RPMI8226 (cell line): ENCODE data around the gene AHCY.
"Not testable (repeated sequence)": the region's sequence is repeated elsewhere in the genome, so short reads cannot be mapped to it uniquely, and the experiment has no call there.

Experiments
- DNase-seq: peaks from one replicate; pipeline ENCODE4 v3.0.0-alpha.2; 2015

AHCY gene

DNA sequence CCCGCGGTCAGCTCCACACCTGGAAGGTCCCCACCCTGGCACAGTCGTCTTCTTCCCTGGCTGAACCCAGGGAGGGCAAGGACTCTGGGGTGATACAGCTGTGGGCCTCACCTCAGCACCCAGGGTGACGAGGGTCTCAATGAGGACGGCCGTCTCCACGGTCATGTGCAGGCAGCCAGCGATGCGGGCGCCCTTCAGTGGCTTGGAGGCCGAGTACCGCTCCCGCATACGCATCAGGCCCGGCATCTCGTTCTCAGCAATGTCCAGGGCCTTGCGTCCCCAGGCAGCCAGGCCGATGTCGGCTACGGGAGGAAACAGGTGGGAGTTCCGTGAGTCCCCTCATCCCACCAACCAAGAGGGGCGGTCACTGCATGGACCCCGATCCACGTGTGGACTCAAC lies 7.9 kb downstream of the AHCY start:
- no peak for DNase-seq

DNA sequence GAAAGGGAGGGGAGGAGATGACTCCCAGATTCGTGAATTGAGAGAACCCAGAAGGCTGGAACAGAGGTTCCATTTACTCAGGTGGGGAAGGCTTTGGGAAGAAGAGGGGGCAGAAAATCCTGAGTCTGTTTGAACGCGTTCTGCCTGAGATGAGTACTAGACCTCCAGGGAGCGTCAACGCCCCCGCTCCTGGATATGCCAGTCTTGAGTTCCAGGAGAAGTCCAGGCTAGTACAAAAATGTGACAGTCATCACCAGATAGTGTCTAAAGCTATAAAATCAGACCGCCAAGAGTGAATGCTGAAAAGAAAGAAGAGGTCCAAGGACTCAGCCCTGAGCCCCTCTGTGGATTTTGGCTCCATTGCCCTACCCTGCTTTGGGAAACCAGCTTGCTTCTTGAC lies 8.6 kb downstream of the AHCY start:
- DNase-seq: no peak

DNA sequence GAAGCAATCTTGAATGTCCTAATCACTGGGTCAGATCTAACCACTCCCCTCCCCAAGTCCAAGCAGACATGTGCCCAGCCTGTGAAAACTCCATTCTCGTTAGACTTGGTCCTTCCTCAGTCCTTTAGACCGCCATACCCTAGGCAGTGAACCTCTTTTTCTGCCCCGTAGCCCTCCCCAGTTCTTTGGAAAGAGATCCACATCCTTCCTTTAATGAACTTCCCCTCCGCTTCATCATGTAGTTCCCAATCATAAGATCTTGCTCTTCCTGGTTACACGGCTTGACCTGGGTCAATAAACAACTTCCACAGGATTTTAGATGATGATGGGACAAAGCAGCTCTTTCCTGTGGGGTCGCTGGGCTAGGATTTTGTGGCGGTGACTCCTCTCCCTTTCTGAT lies 9.6 kb downstream of the AHCY start:
- DNase-seq: no peak

DNA sequence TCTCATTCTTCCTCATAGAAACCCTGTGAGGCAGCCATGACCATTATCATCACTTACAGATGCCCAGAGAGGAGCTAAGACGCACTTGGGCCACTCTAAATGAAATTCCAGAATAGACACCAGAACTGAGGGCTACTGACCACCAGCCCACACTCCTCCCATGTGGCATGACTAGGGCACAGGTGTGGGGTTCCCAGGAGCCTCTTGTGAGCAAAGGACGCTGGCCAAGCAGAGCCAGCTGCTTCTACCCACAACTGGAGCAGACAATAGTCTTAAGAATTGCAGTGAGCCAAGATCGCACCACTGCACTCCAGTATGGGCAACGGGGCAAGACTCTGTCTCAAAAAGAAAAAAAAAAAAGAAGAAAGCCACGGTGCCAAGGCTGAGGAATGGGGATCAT lies 10.0 kb downstream of the AHCY start:
- no peak for DNase-seq

DNA sequence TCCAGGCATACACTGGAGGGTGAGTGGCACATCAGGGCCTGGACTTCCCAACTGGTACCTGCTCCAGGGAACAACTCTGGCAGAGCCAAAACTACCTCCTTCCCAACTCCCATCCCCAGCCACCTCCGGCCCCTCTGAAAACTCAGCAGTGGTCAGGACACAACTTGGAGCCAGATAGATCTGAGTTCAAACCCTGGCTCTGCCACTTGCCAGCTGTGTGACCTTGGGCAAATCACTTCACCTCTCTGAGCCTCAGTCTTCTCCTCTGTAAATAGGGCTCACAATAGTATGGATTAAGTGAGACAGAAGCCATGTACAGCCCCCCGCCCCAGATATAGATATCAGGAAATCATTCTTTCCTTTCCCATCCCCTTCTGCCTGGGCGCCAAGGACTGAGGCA lies 10.7 kb downstream of the AHCY start:
- no peak for DNase-seq

DNA sequence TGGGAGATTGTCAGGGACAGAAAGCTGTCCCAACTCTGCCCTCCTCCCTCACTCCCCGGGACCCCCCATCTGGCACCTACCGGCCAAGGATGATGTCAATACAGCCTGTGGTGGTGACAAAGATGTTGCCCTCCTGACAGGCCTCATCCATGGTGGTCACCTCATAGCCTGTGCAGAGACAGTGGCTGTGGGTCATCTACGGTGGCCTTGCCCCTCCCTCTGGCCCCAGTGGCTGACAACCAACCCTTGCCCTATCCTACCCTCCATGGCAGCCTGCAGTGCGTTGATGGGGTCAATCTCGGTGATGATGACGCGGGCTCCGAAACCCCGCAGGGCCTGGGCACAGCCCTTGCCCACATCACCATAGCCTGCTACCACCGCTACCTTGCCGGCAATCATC lies 12.7 kb downstream of the AHCY start:
- no peak for DNase-seq

DNA sequence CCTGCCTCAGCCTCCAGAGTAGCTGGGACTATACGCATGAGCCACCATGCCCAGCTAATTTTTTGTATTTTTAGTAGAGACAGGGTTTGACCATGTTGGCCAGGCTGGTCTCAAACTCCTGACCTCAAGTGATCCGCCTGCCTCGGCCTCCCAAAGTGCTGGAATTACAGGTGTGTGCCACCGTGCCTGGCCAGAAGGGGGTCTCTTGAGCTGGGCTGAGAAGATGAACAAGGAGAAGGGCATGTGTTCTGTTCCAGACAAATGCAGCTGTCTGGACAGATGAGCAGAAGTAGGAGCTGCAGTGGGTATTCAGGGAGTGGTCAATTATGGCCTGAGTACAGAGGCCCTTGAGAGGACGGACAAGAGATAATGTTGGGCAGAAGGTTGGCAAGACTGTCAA lies 15.7 kb downstream of the AHCY start:
- DNase-seq: not testable (repeated sequence)

DNA sequence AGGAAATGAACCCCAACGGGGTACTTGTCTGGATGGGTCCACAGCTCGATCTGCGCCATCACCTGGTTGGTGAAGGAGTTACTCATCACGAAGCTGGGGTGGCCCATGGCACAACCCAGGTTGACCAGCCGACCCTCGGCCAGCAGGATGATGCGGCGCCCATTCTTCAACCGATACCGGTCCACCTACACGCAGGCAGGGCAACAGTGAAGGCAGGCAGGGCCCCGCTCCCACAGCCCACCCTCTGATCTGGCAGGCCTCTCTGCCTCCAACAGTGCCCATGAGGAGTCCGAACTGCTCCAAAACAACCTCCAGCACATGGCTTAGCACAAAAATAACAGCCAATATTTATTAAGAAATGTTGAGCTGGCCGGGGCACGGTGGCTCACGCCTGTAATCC lies 17.7 kb downstream of the AHCY start:
- no peak for DNase-seq

DNA sequence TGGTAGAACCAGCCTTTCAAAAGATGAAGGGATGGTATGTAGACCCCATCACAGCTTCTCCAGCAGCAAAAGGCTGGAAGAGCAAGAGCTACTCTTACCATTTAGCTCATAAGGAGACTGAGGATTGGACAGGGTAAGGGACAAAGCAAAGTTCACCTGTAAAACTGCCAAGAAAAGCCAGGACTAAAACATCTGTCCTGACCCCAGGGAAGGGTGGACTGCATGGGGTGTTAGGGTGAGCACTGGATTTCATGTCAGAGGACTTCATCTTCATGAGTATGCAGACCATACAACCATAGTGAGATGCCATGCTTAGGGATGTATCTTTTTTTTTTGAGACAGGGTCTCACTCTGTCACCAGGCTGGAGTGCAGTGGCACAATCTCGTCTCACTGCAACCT lies 19.3 kb downstream of the AHCY start:
- DNase-seq: no peak

DNA sequence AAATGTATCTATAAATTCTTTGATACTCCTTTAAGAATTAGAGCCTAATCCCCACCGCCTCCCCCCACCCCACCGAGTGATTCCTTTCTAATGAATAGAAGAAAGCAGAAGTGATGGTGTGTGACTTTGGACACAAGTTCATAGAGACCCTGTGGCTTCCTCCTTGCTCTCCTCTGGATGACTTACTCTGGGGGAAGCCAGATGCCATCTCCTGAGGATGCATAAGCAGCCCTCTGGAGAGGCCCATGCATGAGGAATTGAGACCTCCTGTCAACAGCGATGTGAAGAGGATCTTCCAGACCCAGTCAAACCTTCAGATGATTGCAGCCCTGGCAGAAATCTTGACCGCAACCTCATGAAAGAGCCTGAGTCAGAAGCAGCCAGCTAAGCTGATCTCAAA lies 21.1 kb downstream of the AHCY start:
- no peak for DNase-seq

DNA sequence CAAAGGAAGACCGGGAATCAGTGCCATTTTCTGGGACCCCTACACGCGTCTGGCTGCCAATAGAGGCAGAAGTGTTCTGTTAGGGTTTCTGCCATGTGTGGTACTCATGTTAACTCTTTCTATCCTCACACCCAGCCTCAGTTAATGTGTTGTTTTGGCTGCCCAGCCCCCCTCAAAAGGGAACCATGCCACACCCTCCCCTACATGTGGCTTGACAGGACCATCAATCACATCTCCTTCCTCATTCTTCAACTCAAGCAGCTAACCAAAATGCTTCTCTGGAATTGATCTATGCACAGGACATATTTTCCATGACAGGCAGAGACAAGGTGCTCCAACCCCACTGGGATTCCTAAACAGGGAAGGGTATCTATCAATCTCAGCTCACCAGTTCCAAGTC lies 22.0 kb downstream of the AHCY start:
- DNase-seq: no peak

DNA sequence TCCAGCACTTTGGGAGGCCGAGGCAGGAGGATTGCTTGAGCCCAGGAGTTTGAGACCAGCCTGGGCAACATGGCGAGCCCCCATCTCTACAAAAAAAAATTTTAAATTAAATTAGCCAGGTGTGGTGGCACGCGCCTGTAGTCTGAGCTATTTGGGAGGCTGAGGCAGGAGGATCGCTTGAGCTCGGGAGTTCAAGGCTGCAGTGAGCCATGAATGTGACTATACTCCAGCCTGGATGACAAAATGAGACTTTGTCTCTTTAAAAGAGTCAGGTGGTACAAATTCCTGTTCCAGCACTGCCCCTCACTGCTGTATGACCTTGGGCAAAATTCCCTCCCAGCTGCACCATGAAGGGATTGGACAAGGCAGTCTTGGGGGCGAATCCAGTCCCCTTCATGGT lies 28.5 kb downstream of the AHCY start:
- no peak for DNase-seq

DNA sequence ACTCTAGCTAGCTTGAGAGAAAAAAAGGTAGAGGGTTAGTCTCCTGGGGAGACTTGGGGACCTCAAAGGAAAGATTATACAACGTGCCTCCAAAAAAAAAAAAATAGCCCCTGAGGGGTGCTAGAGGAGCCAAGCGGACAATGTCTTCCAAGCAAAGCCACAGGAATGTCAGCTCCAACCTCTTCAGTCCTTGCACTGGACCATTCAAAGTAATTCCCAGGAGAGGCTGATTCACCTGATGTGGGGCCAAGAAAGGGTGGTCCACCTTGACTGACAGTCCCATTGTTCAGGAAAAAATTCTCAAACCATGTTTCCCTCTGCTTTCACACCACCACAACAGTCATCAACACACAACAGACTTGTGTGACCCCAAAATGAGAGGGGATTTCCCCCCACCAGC lies 31.2 kb downstream of the AHCY start:
- DNase-seq: no peak

DNA sequence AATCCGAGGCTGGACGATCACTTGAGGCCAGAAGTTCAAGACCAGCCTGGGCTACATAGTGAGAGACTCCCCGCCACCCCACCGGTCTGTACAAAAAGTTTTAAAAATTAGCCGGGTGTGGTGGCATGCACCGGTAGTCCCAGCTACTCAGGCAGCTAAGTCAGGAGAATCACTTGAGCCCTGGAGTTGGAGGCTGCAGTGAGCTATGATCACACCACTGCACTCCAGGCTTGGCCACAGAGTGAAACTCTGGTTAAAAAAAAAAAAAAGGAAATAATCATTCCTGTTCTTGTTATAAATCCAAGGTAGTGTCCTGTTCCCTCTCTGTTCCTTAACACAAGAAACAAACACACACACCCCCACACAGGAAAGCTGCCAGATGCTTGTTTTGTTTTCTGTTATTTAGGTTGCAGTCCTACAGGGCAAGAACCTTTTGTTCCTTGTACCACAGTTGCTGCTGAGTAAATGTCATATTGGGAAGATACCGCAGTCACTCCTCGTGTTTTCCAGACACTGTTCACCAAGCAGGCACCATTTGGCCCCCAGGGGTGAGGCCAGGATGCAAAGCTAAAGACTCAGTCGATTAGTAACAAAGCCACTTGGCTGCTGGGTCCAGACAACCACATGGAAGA lies 33.0 kb downstream of the AHCY start:
- no peak for DNase-seq

DNA sequence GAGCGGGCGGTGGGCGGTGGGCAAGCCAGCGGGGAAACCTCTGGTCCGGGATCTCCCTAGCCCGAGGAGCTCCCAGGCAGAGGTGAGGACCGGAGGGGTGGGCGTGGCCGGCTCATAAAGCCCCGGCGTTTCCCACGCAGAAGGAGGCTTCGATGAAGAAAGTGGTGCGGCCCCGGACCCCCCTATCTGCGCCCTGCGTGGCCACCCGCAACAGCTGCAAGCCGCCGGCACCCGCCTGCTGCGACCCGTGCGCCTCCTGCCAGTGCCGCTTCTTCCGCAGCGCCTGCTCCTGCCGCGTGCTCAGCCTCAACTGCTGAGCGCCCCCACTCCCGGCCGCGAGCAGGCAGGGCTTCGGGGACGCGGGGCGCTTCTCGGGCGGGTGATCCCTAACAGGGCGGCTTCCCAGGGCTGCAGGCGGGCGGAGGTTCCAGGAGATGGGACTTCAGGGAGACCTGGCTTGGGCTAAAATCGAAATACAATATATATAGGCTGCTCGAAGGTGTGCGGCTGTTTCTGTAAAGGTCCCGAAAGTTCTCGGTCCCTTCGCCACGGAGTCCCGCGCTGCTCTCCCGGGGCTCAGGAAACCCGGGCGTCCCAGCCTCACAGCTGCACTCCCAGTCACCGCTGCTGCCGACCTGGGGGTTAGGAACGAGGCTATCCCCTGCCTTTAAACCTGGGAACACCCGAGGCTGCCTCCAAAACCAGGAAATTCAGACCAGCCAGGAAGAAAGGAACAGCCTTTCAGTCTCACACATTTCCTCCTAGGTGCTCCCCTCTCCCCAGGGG lies 34.1 kb downstream of the AHCY start:
- no peak for DNase-seq

DNA sequence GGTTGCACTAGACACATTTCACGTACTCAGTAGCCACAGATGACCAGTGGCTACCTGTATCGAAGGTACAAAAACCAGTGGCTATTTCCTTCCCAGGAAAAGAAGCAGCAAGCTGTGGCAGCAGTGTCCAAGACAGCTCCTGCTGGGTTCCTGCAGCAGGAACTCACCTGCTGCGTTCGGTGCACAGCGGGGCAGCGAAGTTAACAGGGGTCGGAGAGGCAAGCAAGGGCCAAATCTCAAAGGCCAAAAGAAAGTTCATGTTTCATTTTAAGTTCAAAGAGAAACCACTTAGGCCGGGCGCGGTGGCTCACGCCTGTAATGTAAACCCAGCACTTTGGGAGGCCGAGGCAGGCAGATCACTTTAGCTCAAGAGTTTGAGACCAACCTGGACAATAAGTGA lies 35.0 kb downstream of the AHCY start:
- no peak for DNase-seq

DNA sequence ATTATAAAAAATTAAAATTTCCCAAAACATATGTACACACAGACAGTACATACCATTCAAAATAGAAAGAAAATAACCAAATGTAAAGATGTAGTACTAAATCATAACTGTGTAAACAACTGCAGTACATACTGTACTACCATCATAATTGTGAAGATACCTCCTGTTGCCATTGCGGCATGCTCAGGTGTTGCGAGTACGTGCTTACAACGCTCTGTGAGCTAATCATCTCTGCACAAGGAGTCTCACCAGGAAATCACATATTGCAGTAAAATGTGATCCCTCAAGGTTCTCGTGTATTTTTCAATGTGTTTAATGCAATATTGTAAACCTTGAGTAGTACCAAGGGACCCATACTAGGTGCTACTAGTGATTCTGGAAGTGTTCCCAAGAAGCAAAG lies 39.0 kb downstream of the AHCY start:
- DNase-seq: no peak

DNA sequence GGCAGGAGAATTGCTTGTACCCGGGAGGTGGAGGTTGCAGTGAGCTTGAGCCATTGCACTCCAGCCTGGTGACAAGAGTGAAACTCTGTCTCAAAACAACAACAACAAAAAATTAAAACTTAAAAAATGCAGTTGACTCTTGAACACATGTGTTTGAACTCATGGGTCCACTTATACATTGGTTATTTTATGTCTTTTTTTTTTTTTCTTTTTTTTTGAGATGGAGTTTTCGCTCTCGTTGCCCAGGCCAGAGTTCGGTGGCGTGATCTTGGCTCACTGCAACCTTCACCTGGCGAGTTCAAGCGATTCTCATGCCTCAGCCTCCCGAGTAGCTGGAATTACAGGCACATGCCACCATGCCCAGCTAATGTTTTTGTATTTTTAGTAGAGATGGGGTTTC lies 39.7 kb downstream of the AHCY start:
- DNase-seq: not testable (repeated sequence)

DNA sequence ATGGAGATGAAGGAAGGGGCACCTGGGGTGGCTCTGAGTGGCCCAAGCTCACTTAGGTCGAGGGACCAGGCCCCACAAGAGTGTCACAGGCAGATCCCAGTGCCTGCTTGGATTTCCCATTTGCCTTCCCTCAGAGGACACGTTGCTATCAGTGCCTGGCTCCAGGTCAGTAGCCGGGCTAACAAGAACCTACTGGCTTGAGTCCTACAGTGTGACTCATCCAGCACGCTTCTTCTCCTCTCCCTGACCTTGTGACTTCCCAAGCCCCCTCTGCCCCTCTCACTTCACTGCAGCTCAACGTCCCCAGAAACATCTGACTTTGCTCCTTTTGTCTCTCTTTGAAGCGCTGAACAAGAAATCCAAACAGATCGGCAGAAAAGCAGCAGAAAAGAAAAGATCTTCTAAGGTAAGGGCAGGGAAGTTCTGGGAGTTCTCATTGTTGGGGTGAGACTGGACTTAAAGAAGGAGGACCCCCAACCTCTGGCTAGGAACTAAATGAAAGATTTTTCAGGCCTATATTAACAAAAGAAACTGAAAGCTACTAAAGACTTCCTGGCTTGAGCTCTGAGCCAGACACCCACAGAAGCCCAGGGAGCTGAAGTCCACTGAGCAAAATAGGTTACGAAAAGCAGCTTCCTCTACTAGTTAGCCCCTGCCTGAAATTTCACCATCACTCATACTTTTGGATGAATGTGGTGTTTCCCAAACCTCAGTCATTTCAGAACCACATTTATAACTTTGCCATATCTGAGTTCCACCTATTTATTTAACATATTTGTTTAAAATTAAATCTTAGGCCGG lies 40.5 kb downstream of the AHCY start:
- DNase-seq: no peak

DNA sequence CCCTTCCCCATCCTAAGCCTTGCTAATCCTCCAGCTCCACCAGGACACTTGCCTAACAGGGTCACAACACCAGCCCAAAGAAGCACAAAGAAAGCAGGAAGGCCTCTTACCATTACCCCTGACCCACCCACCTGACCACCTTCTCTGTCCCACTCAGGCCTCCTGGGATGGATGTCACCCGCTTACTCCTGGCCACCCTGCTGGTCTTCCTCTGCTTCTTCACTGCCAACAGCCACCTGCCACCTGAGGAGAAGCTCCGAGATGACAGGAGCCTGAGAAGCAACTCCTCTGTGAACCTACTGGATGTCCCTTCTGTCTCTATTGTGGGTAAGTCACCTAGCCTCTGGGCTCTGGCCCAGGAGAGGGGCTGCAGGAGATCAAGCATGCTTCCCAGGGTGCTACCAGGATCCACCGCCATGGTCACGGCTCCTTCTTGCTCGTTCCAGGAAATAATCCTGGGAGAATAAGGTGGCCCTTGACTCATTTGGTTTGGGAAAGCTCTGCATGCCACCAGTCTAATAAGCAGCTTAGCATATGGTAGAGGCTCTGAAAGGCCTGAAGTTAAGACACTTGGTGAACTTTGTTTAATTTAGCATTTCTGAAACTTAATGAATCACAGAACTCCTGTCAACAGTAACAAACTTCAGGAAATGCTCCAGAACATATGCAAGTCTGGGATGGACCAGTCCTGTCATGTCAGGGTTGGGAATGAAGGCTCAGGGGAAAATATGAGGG lies 42.8 kb downstream of the AHCY start:
- no peak for DNase-seq

DNA sequence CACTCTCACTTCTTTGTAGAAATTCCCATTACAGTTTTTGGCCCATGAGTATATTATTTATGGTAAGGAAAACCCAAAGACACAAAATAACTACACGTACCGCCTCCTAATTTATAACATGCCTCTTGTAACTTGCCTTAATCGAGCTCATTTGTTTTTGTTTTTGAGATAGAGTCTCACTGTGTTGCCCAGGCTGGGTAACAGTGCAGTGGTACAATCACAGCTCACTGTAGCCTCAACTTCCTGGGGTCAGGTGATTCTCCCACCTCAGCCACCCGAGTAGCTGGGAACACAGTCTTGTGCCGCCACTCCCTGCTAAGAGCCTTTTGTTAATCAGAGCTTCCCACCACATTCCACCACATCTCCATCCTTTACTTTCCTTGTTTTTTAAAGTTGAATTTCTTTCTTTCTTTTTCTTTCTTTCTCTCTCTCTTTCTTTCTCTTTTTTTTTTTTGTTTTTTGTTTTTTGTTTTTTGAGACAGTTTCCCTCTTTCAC lies 46.5 kb downstream of the AHCY start:
- no peak for DNase-seq

DNA sequence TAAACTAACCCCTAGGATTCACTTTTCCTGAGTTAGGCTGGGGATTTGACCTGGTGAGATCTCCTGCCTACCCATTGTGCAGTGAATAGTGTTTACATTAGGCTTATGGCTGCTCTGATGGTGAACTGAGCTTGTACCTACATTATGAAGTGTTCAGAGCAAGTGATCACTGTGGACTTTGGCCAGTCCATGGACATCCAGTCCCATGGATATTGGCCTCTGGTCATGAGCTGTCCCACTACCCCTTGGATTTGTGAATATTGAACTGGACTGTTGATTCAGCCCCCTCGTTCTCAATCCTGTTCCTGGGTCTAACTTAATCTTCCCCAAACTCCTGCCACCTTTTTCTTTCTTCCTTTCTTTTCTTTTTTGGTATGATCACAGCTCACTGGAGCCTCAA lies 48.2 kb downstream of the AHCY start:
- DNase-seq: no peak

DNA sequence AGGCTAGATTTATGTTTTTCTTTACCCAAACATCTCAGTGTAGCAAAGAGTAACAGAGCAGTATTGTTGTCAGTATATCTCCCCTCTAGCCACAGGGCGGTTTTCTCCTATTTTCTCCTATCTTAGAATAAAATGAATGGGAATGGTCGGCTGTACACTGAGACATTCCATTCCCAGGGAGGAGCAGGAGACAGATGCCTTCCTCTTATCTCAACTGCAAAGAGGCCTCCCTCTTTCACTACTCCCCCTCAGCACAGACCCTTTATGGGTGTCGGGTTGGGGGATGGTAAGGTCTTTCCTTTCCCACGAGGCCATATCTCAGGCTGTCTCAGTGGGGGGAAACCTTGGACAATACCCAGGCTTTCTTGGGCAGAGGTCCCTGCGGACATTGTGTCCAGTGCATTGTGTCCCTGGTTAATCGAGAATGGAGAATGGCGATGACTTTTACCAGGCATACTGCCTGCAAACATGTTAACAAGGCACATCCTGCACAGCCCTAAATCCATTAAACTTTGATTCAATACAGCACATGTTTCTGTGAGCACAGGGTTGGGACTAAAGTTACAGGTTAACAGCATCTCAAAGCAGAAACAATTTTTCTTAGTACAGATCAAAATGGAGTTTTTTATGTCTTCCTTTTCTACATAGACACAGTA lies 50.6 kb downstream of the AHCY start:
- DNase-seq: not testable (repeated sequence)
